ENCODE measurements around the gene ATG3. TPM values are rescaled to one million over a fixed set of nuclear protein-coding genes. Genes with fewer than 3 reads are reported as not detected.

The ATG3 gene
- total and polyA plus RNA-seq, 2 of the 8 experiments (the other 6 are each of a cell fraction or from before 2014, with no cell fraction given) = 27.3 to 55.3 TPM

- TF ChIP-seq ZNF274 (IDR thresholded peaks at IDR 0.05; ENCODE audit: borderline replicate concordance, extremely low read depth, low read length) = no peak
Observed at GRCh38 chr3:112500621-112501020, 61.1 kb downstream of the ATG3 start (continued).
